HG02981 (cell line): ENCODE results near the gene ZNF678.
"Not testable (repeated sequence)": the region's sequence is repeated elsewhere in the genome, so short reads cannot be mapped to it uniquely, and the experiment has no call there.

Experiments used
- ATAC-seq: cut with Tn5 transposase; IDR thresholded peaks from one replicate; pipeline ENCODE4 v1.9.1; 2021; ENCODE audit warnings: mild to moderate bottlenecking, moderate library complexity; ENCODE audit not compliant: unreplicated experiment

The ZNF678 gene

GRCh38 chr1:227596222-227596621, 32.9 kb downstream of the ZNF678 start:
- not testable (repeated sequence) for ATAC-seq

- ATAC-seq: no peak
Measured at GRCh38 chr1:227603327-227603726, 40.0 kb downstream of the ZNF678 start.

DNA sequence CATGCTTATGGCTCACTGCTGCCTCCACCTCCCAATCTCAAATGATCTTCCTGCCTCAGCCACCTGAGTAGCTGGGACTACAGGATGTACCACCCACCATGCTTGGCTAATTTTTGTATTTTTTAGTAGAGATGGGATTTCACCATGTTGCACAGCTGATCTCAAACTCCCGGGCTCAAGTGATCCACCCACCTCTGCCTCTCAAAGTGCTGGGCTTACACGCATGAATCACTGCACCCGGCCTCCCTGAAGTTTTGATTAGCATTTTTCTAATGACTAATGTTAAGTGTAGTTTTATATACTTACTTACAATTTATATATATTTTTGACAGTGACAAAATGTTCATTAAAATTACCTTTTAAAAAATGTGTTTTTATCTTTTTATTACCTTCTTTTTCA, 41.1 kb downstream of the ZNF678 start:
- no peak for ATAC-seq

- not testable (repeated sequence) for ATAC-seq
Measured at GRCh38 chr1:227606271-227606670, 42.9 kb downstream of the ZNF678 start.

DNA sequence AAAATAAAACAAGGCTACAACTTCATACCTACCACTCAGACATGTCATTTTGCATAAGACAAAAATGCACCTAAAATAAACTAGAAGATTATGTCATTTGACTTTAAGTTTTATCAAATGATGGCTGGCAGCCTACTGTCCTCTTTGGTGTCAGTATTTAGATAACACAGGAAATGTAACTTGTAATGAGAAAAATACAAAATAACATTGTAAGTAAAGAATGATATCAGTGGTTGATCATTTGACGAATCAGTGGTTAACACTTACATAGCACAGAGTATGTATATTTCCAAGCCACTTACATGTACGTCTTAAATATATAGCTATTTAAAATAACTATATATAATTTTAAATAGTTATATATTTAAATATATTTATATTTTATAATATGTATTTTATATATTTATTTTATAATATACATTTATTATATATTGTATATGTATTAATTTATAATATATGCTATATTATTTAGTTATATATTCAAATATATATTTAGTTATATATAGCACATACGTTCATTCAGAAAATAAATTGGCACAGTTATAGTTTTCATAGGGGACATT, 44.1 kb downstream of the ZNF678 start:
- ATAC-seq: no peak

GRCh38 chr1:227612658-227613057, 49.3 kb downstream of the ZNF678 start:
- no peak for ATAC-seq

DNA sequence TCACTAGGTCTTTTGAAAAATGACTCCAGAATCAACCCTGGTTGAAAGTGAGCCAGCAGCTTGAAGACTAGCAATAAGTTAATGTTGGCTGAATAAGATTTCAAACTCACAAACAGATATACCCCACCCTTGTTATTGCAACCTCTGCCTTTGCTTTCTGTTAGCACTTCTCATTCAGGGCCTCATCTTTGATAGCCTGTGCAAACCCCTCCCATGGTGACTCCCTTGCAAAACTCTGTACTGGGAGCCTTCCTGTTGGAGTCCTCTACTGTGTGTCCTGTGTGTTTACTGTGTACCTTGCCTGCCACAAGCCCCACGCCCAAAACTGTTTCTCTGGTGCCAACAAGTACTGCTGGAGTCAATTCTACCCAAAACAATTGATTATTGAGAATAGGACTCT, 50.2 kb downstream of the ZNF678 start:
- ATAC-seq: no peak

DNA sequence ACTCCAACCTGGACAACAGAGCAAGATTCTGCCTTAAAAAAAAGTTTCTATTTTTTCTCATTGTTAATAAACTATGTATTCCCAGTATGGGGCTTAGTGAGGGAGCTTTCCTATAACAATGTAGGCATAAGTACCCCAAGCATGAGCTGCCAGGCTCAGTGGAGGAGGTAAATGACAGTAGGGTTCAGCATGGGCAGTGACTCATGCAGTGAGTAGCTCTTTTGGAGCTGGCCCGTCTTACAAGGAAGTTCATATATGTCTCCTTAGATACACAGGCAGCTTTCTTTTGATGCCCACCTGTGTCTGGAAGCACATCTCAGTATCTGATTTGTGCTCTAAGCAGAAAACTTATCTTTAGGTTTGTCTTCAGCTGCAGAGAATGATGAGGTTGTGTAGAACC, 57.9 kb downstream of the ZNF678 start:
- ATAC-seq: no peak

DNA sequence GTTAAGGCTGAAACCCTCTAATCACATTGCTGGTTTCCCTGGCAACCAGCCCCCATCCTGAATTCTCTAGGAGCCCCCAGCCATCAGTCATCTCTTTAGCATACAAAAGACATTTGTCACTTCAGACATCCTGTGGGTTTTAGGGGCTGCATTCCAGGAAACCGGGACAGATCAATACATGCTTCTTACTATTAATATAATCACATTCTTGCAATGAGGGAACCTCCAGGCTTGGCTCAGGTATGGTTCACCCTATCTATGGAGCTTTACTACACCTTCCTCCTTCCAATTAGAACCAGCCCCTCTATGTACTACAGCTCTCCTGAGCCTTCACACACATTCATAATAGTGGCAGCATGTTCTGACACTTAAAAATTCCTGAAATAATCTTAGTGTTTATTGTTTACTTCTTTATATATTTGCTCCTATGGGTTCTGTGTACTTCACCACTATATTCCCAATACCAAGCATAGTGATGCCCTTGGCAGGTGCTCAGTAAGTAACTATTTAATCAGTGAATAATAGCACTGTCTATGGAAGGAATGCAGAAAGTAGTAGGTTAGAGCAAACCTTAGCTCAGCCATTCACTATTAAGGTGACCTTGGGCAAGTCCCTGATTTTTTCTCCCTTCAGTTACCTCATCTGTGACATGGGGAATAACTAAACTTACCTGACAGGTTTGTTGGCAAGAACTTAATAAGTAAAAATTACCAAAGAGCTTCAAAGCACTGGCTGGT, 59.6 kb downstream of the ZNF678 start:
- no peak for ATAC-seq

DNA sequence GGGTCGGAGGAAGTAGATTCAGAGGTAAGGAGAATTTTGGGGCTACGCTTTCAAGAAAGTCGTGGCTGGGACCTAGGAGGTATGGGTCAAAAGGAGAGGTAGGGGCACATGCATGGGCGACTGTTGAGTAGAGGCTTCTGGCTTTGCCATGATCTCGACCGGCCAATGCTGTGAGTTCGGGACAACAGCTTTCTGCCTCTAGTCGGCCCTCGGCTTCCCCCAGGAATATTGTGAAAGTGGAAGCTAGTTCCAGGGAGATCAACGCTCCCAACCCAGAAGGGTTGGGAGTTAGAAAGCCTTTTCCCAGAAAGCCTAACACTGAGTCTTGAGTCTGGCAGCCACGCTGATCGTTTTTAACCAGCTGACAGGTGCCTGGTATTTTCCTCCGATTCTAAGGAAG, 69.0 kb downstream of the ZNF678 start:
- no peak for ATAC-seq

DNA sequence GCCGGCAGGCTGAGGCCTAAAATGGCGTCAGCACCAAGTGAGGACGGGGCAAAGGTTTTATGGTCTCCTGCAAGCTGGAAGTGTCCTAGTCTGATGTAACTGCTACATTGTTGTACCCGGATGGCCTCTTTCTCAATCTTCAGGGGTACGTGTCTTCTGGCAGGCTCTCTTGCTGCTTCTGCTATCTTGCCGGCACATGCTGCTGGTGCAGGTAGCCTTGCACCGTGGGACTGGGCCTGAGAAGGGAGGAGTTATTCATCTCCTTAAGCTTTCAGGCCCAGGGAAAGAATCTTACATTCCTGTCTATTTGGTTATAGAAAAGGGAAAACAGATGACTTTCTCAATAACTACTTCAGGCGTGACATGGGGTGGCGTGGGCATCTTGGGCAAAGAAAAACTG, 72.2 kb downstream of the ZNF678 start:
- no peak for ATAC-seq

DNA sequence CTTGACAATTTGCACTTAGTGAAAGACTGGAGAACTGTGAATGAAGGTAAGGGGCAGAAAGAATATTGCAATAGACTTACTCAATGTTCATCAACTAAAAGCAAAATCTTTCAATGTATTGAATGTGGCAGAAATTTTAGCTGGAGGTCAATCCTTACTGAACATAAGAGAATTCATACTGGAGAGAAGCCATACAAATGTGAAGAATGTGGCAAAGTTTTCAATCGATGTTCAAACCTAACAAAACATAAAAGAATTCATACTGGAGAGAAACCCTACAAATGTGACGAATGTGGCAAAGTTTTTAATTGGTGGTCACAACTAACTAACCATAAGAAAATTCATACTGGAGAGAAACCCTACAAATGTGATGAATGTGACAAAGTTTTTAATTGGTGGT, 91.1 kb downstream of the ZNF678 start:
- ATAC-seq: no peak

DNA sequence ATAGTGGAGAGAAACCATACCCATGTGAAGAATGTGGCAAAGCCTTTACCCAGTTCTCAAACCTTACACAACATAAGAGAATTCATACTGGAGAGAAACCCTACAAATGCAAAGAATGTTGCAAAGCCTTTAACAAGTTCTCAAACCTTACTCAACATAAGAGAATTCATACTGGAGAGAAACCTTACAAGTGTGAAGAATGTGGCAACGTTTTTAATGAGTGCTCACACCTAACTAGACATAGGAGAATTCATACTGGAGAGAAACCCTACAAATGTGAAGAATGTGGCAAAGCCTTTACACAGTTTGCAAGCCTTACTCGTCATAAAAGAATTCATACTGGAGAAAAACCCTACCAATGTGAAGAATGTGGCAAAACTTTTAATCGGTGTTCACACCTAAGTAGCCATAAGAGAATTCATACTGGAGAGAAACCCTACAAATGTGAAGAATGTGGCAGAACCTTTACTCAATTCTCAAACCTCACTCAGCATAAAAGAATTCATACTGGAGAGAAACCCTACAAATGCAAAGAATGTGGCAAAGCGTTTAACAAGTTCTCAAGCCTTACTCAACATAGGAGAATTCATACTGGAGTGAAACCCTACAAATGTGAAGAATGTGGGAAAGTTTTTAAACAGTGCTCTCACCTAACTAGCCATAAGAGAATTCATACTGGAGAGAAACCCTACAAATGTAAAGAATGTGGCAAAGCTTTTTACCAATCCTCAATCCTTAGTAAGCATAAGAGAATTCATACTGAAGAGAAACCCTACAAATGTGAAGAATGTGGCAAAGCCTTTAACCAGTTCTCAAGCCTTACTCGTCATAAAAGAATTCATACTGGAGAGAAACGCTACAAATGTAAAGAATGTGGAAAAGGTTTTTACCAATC, 91.7 kb downstream of the ZNF678 start:
- ATAC-seq: no peak

GRCh38 chr1:227661495-227661894, 98.1 kb downstream of the ZNF678 start:
- no peak for ATAC-seq

DNA sequence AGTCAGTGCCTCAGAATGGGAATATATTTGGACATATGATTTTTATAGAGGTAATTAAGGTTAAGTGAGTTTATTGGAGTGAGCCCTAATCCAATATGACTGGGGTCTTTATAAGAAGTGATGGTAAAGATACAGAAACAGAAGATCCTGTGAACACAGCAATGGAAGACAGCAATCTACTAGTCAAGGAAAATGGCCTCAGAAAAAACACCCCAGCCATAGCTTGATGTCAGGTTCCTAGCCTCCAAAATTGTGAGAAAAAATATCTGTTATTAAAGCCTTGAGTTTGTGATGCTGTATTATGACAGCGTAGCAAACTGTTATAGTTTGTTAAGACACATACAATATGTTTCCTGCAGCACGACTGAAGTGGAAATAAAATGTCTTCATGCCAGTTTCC, 99.6 kb downstream of the ZNF678 start:
- ATAC-seq: no peak

GRCh38 chr1:227666286-227666685, 102.9 kb downstream of the ZNF678 start:
- no peak for ATAC-seq

GRCh38 chr1:227673441-227673840, 110.1 kb downstream of the ZNF678 start:
- no peak for ATAC-seq

GRCh38 chr1:227685807-227686206, 122.5 kb downstream of the ZNF678 start:
- ATAC-seq: no peak

- ATAC-seq: no peak
Measured at GRCh38 chr1:227697321-227697864, 134.0 kb downstream of the ZNF678 start.

GRCh38 chr1:227701631-227702030, 138.3 kb downstream of the ZNF678 start:
- ATAC-seq: not testable (repeated sequence)

DNA sequence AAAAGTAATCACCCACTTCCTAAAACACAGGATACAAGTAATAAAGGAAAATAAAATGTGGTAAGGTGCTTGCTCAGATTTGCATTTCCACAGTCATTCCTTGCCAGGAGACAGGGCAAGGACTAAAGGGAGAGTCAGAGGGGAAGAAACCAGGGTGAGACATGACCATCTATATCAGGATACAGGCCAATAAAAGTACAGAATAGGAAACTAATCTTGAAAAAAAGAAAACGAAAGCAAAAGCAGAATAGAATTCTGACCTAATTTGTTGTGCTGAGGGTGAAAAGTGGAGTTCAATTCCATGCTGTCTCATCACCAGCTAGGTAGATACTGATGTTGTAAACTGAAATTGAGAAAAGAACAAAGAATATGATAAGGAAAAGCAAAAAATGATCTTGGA, 144.5 kb downstream of the ZNF678 start:
- ATAC-seq: no peak

GRCh38 chr1:227709451-227709850, 146.1 kb downstream of the ZNF678 start:
- no peak for ATAC-seq
